OCI-LY1 (cell line): ENCODE data around the gene EMSY.

Source experiments
- EZH2 ChIP-seq: fragments of 200-600 bp; sonication (generic), shearing (Covaris generic); IDR thresholded peaks from 2 replicates; pipeline ENCODE4 v1.8.0; 2017; ENCODE audit warnings: borderline replicate concordance, mixed run types, mild to moderate bottlenecking, antibody characterized with exemption, low read length, moderate library complexity, mixed read lengths
- TF ChIP-seq, protein P1 (sequence below): fragments of 200-600 bp; sonication (generic), shearing (Covaris generic); IDR thresholded peaks from 2 replicates; pipeline ENCODE4 v1.5.1; 2017; ENCODE audit warnings: mild to moderate bottlenecking, antibody characterized with exemption, low read length, moderate library complexity, mixed read lengths

DNA sequence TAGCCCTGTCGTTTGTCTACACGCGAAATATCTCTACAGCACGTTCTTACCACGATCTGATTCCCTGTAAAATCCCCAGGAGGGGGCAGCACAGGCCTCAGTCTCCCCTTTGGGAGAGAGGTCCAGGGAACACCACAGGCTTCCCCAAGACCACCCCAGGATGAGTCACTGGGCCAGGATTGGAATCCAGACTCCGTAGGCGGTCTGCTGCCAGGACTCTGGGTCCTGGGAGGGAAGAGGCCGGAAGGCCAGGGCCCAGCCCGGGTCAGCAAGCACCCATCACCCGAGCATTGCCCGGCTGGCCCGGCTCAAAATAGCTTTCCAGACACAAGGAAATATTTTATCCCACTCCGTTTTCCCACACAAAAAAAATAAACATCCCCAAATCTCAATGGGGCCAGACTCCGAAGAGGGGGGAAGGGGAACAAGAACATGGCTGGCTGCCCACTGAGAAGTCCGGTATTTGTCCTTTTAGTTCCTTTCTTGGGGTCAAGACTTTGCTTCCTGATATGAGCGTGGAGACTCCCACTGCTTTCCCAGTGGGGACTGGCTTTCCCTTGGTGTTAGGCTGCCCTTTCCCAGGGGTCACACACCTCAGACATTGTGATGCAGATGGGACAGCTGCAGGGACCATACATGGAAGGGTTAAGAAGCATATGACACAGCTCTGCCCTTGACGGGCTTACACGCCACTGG, 134.4 kb downstream of the EMSY start:
- TF ChIP-seq, protein P1, sequence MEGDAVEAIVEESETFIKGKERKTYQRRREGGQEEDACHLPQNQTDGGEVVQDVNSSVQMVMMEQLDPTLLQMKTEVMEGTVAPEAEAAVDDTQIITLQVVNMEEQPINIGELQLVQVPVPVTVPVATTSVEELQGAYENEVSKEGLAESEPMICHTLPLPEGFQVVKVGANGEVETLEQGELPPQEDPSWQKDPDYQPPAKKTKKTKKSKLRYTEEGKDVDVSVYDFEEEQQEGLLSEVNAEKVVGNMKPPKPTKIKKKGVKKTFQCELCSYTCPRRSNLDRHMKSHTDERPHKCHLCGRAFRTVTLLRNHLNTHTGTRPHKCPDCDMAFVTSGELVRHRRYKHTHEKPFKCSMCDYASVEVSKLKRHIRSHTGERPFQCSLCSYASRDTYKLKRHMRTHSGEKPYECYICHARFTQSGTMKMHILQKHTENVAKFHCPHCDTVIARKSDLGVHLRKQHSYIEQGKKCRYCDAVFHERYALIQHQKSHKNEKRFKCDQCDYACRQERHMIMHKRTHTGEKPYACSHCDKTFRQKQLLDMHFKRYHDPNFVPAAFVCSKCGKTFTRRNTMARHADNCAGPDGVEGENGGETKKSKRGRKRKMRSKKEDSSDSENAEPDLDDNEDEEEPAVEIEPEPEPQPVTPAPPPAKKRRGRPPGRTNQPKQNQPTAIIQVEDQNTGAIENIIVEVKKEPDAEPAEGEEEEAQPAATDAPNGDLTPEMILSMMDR, result peak; percentile 45; the same call in 1 of the 2 replicates
- TF ChIP-seq EZH2, result no peak
